ENCODE data around the gene LMAN2L.

LMAN2L gene

GRCh38 chr2:96703021-96703751, 36.7 kb downstream of the LMAN2L start:
- no peak for DNase-seq (ENCODE audit: low read depth)

- no peak for DNase-seq (ENCODE audit: low read depth)
Measured at GRCh38 chr2:96702098-96702785, 37.6 kb downstream of the LMAN2L start.

- DNase-seq (ENCODE audit: low read depth) = no peak
Measured at GRCh38 chr2:96701636-96702035, 38.2 kb downstream of the LMAN2L start.

- DNase-seq (ENCODE audit: low read depth) = no peak
Measured at GRCh38 chr2:96700086-96700485, 39.8 kb downstream of the LMAN2L start.

GRCh38 chr2:96699621-96700020, 40.2 kb downstream of the LMAN2L start:
- DNase-seq (ENCODE audit: low read depth) = no peak

GRCh38 chr2:96699021-96699420, 40.8 kb downstream of the LMAN2L start:
- no peak for DNase-seq (ENCODE audit: low read depth)

- DNase-seq (ENCODE audit: low read depth) = no peak
Measured at GRCh38 chr2:96698221-96698861, 41.5 kb downstream of the LMAN2L start.

- no peak for DNase-seq (ENCODE audit: low read depth)
Measured at GRCh38 chr2:96697476-96697875, 42.4 kb downstream of the LMAN2L start.

- no peak for DNase-seq (ENCODE audit: low read depth)
Measured at GRCh38 chr2:96695602-96696001, 44.3 kb downstream of the LMAN2L start.

GRCh38 chr2:96694816-96695455, 44.9 kb downstream of the LMAN2L start:
- no peak for DNase-seq (ENCODE audit: low read depth)

GRCh38 chr2:96694279-96694678, 45.6 kb downstream of the LMAN2L start:
- DNase-seq (ENCODE audit: low read depth) = no peak

GRCh38 chr2:96693286-96694200, 46.3 kb downstream of the LMAN2L start:
- DNase-seq (ENCODE audit: low read depth) = no peak

GRCh38 chr2:96692094-96692971, 47.5 kb downstream of the LMAN2L start:
- no peak for DNase-seq (ENCODE audit: low read depth)

GRCh38 chr2:96691022-96691612, 48.7 kb downstream of the LMAN2L start:
- no peak for DNase-seq (ENCODE audit: low read depth)

- DNase-seq (ENCODE audit: low read depth) = no peak
Measured at GRCh38 chr2:96690306-96691021, 49.4 kb downstream of the LMAN2L start.

GRCh38 chr2:96689431-96689991, 50.4 kb downstream of the LMAN2L start:
- DNase-seq (ENCODE audit: low read depth) = no peak

GRCh38 chr2:96688649-96689430, 51.0 kb downstream of the LMAN2L start:
- DNase-seq (ENCODE audit: low read depth) = no peak

Measured in stimulated activated CD8-positive, alpha-beta memory T cell treated with anti-CD3 and anti-CD28 coated beads, Interleukin-12 subunit alpha, Interleukin-12 subunit beta, amount 100 ng/mL, for 4 hours (primary cell).